Stimulated activated effector memory CD8-positive, alpha-beta T cell treated with anti-CD3 and anti-CD28 coated beads, Interleukin-12 subunit alpha, Interleukin-12 subunit beta, amount 100 ng/mL, for 72 hours (primary cell): Measurements from ENCODE around the gene OBSL1.

Source experiments
- ATAC-seq: fragments of 150-1000 bp; cut with Tn5 transposase; 2 replicates; pipeline ENCODE4 v1.10.0; 2021
- DNase-seq, 2 donors: peaks; one replicate each; pipeline ENCODE4 v3.0.0; 2021 to 2022; ENCODE audit warnings: low spot score in 2 of 2
- H3K27ac Mint-ChIP-seq: one replicate; pipeline ENCODE4 v1.8.0; 2022; ENCODE audit warnings: mild to moderate bottlenecking, mixed read lengths
- H3K36me3 Mint-ChIP-seq: one replicate; pipeline ENCODE4 v1.8.0; 2022; ENCODE audit warnings: mild to moderate bottlenecking, mixed read lengths
- H3K4me1 Mint-ChIP-seq: one replicate; pipeline ENCODE4 v1.8.0; 2022; ENCODE audit warnings: mixed read lengths
- H3K4me3 Mint-ChIP-seq: one replicate; pipeline ENCODE4 v1.8.0; 2022; ENCODE audit warnings: mild to moderate bottlenecking, mixed read lengths
- H3K9me3 Mint-ChIP-seq: one replicate; pipeline ENCODE4 v1.8.0; 2022; ENCODE audit warnings: mixed read lengths

The OBSL1 gene

GRCh38 chr2:219607931-219608330, 36.6 kb upstream of the OBSL1 start:
- Mint-ChIP-seq H3K27ac (no peak overlapping the region), H3K4me1 (peaks cover 11% of the 10 kb centered on the region), H3K9me3 (no peaks in the 10 kb centered on the region), H3K4me3 (no peak overlapping the region), H3K36me3 (peaks cover 60% of the 10 kb centered on the region)
- ATAC-seq (no peak), DNase-seq (no peak)

- Mint-ChIP-seq H3K9me3 (no peaks in the 10 kb centered on the region), H3K4me3 (no peak overlapping the region), H3K36me3 (peaks cover 74% of the 10 kb centered on the region), H3K27ac (no peak overlapping the region), H3K4me1 (no peaks in the 10 kb centered on the region)
- ATAC-seq (no peak), DNase-seq (no peak)
Observed at GRCh38 chr2:219605607-219605954, 34.2 kb upstream of the OBSL1 start.

GRCh38 chr2:219603771-219604170, 32.4 kb upstream of the OBSL1 start:
- H3K4me1 Mint-ChIP-seq, result peaks cover 8% of the 10 kb centered on the region
- peak overlapping the region; percentile 27 for H3K27ac Mint-ChIP-seq
- no peak overlapping the region for H3K4me3 Mint-ChIP-seq
- no peak for ATAC-seq
- DNase-seq, result no peak
- no peaks in the 10 kb centered on the region for H3K9me3 Mint-ChIP-seq
- H3K36me3 Mint-ChIP-seq, result peaks cover 57% of the 10 kb centered on the region

GRCh38 chr2:219598308-219599078, 27.2 kb upstream of the OBSL1 start:
- H3K27ac Mint-ChIP-seq, result peak overlapping the region; percentile 93
- peaks cover 23% of the 10 kb centered on the region for H3K4me1 Mint-ChIP-seq
- peak overlapping the region; percentile 86 for H3K4me3 Mint-ChIP-seq
- H3K9me3 Mint-ChIP-seq, result no peaks in the 10 kb centered on the region
- ATAC-seq, result no peak
- DNase-seq, result no peak
- peaks cover 34% of the 10 kb centered on the region for H3K36me3 Mint-ChIP-seq

- peak within 1 kb of the TSS; percentile 86 for H3K4me3 Mint-ChIP-seq
- peak within 1 kb of the TSS; percentile 93 for H3K27ac Mint-ChIP-seq
- H3K9me3 Mint-ChIP-seq, result no peaks in the 10 kb centered on the region
- peaks cover 23% of the 10 kb centered on the region for H3K4me1 Mint-ChIP-seq
- peaks cover 26% of the 10 kb centered on the region for H3K36me3 Mint-ChIP-seq
- peak; percentile 75 to 96 for DNase-seq
- peak; percentile 92 for ATAC-seq
Observed at GRCh38 chr2:219597552-219598307, 26.4 kb upstream of the OBSL1 start, which contains the start of gene STK11IP. Gene STK11IP, plus strand, starts transcription at chr2:219597857. Its CDS starts 263 bp downstream, at chr2:219598120.

GRCh38 chr2:219596954-219597551, 25.7 kb upstream of the OBSL1 start:
- no peak for ATAC-seq
- Mint-ChIP-seq H3K27ac (peak overlapping the region; percentile 93), H3K4me1 (peaks cover 23% of the 10 kb centered on the region), H3K4me3 (peak overlapping the region; percentile 86), H3K36me3 (peaks cover 20% of the 10 kb centered on the region), H3K9me3 (no peaks in the 10 kb centered on the region)
- no peak for DNase-seq

DNA sequence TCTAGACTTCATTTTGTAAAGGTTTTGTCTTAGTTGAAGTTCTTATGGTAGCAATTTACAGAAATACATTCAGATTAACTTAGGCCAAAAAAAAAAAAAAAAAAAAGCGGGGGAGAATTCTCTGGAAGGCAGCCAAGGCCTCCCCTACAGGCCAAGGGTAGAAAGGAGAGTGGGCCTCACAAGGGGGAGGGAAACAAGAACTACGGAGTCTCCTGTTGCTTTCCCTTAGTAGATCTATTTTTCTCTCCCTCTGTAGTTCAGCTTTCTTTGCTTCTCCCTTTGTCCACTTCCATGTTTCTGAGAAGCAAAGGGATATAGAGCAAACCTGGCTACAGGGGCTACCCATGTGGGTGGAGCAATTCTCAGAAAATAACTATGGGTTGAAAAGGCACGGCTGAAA, 23.9 kb upstream of the OBSL1 start:
- peaks cover 10% of the 10 kb centered on the region for H3K36me3 Mint-ChIP-seq
- H3K4me1 Mint-ChIP-seq, result peaks cover 23% of the 10 kb centered on the region
- no peaks in the 10 kb centered on the region for H3K9me3 Mint-ChIP-seq
- no peak overlapping the region for H3K27ac Mint-ChIP-seq
- DNase-seq (no peak), ATAC-seq (no peak)
- no peak overlapping the region for H3K4me3 Mint-ChIP-seq

GRCh38 chr2:219593154-219593553, 21.8 kb upstream of the OBSL1 start:
- no peak overlapping the region for H3K4me3 Mint-ChIP-seq
- peaks cover 8% of the 10 kb centered on the region for H3K4me1 Mint-ChIP-seq
- ATAC-seq, result no peak
- no peak for DNase-seq
- peaks cover 9% of the 10 kb centered on the region for H3K36me3 Mint-ChIP-seq
- no peak overlapping the region for H3K27ac Mint-ChIP-seq
- H3K9me3 Mint-ChIP-seq, result no peaks in the 10 kb centered on the region

DNA sequence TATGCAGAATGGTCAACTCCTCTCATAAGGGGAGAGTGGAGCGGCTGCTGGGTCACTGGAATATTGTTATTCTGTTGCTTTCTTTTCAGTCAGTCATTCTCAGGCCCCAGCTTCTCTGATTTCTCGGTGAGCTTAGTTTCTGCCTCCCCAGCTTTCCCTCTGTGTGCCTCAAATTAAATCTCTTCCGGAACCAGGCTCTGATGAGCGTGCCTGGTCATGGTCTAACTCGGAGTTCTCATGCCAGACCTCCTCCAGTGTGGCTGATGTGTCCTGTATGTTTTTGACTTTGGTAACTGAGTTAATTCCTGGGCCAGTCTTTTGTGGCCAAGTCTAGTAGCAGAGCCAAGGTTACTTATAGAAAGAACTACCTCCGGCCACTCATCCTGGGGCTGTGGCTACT, 21.4 kb upstream of the OBSL1 start:
- ATAC-seq (no peak), DNase-seq (no peak)
- Mint-ChIP-seq H3K9me3 (no peaks in the 10 kb centered on the region), H3K27ac (no peak overlapping the region), H3K36me3 (peaks cover 5% of the 10 kb centered on the region), H3K4me1 (peaks cover 5% of the 10 kb centered on the region), H3K4me3 (no peak overlapping the region)

- ATAC-seq (no peak), DNase-seq (no peak)
- Mint-ChIP-seq H3K27ac (no peak overlapping the region), H3K4me1 (no peaks in the 10 kb centered on the region), H3K4me3 (no peak overlapping the region), H3K36me3 (no peaks in the 10 kb centered on the region), H3K9me3 (no peaks in the 10 kb centered on the region)
Observed at GRCh38 chr2:219591091-219591490, 19.8 kb upstream of the OBSL1 start.

- H3K27ac Mint-ChIP-seq, result no peak overlapping the region
- H3K4me1 Mint-ChIP-seq, result no peaks in the 10 kb centered on the region
- DNase-seq, result no peak
- H3K9me3 Mint-ChIP-seq, result no peaks in the 10 kb centered on the region
- no peak overlapping the region for H3K4me3 Mint-ChIP-seq
- no peak for ATAC-seq
- H3K36me3 Mint-ChIP-seq, result no peaks in the 10 kb centered on the region
Observed at GRCh38 chr2:219581346-219581745, 10.0 kb upstream of the OBSL1 start.

DNA sequence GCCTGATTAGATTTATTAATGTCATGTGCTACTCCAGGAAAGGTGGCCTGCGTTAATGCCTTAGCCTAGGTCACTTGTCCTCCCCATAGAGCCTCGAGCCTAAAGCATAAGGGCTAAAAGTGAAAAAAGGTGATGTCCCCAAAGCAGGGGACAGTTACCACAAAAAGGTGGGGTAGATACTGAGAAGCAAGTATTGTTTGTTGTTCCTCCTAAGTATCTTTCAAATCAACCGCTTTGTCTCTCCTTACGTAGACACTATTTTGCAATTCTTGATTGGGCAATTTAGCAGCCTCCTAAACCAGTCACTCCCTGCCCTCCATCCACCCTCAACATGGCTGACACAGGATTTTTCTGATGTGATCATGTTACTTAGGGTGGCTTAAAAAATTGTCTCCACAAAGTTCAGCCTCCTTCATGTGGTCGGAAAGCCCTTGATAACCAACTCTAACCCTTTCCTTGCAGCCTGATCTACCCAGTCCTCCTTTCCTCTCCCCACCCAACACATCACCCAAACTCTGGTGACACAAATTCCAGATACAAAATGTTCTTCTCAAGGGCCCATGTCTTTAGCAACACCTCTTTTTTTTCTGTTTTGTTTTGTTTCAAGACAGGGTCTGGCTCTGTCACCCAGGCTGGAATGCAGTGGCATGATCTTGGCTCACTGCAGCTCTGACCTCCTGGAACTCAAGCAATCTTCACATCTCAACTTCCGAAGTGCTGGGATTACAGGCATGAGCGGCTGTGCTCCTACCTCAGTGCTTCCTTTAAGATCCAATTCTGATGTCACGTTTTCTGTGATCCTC, 7.7 kb upstream of the OBSL1 start:
- H3K27ac Mint-ChIP-seq, result no peak overlapping the region
- DNase-seq (no peak), ATAC-seq (no peak)
- H3K36me3 Mint-ChIP-seq, result no peaks in the 10 kb centered on the region
- H3K9me3 Mint-ChIP-seq, result no peaks in the 10 kb centered on the region
- H3K4me3 Mint-ChIP-seq, result no peak overlapping the region
- no peaks in the 10 kb centered on the region for H3K4me1 Mint-ChIP-seq

DNA sequence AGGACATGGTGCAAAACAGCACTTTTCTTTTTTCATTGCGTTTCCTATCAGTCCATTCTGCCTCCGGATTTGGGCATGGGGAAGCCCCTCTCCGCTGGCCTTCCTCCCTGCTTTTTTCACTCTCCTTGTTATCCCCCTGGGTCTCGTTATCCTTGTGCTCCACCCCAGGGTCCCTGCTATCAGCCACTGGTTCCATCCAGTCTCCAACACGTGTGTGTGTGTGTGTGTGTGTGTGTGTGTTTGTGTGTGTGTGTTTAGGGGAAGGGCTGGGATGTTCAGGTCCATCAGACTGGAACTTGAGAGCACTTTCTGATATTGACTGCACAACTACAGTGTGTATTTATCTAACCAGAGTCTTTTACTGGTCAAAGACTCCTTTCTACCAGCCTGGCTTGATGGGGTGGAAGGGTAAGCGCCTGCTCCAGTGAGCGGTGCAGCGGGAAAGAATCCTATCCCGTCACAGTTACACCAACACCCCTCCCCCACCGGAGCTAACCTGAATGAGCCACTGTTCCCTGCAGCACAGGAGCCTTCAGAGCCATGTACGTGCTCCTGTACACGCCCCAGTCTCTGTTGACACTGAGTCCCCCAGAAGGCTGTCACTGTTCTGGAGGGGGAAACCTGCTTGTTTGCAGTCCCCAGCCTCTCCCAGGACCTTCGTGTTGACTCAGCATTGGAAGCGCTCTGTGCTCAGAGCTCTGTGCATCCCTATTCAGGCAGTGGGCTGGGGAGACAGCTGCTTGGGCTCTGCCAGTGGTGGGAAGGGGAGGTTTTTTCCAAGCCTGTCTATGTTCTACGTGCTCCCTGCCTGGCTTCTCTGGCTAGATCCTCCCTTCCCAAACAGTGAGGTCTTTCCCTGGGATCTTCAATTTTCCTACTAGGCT, 5.4 kb upstream of the OBSL1 start:
- ATAC-seq, result peak; percentile 43
- no peak overlapping the region for H3K4me3 Mint-ChIP-seq
- H3K36me3 Mint-ChIP-seq, result no peaks in the 10 kb centered on the region
- DNase-seq, result no peak
- H3K9me3 Mint-ChIP-seq, result no peaks in the 10 kb centered on the region
- H3K4me1 Mint-ChIP-seq, result no peaks in the 10 kb centered on the region
- H3K27ac Mint-ChIP-seq, result no peak overlapping the region
